Globus pallidus (tissue), 1 donor: ENCODE results near the gene RBM23.
"Not testable (repeated sequence)": the region's sequence is repeated elsewhere in the genome, so short reads cannot be mapped to it uniquely, and the experiment has no call there.

ENCODE experiments used
- DNase-seq: peaks from one replicate; pipeline ENCODE4 v3.0.0-alpha.2; 2015; ENCODE audit warnings: low spot score

RBM23 gene

DNA sequence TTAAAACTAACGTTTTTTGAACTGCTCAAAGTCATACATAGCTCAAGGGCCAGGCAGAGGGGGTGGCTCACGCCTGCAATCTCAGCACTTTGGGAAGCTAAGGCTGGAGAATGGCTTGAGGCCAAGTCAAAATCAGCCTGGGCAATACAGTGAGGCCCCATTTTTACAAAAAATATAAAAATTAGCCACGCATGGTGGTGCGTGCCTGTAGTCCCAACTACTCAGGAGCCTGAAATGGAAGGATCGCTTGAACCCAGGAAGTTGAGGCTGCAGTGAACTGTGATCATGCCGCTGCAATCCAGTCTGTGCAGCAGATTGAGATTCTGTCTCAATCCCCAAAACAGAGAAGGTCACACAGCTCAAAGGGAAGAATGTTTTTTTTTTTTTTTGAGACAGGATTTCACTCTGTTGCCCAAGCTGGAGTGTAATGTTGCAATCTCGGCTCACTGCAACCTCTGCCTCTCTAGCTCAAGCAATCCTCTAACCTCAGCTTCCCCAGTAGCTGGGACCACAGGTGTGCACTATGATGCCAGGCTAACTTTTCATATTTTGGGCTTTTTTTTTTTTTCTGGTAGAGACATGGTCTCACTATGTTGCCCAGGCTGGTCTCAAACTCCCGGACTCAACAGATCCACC, 2.9 kb downstream of the RBM23 start:
- no peak for DNase-seq

DNA sequence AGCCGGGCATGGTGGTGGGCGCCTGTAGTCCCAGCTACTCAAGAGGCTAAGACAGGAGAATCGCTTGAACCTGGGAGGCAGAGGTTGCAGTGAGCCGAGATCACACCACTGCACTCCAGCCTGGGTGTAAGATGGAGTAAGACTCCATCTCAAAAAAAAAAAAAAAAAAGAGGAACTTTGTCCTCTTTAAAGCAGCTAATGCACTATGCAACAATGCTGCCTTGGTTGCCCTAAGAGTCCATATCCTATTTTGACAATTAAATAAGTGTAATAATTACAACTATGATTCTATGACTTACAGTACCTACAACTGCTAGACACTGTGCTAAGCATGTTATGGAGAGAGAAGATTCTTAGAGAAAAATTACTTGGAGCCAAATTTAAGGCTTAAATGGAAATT, 4.1 kb downstream of the RBM23 start:
- not testable (repeated sequence) for DNase-seq

DNA sequence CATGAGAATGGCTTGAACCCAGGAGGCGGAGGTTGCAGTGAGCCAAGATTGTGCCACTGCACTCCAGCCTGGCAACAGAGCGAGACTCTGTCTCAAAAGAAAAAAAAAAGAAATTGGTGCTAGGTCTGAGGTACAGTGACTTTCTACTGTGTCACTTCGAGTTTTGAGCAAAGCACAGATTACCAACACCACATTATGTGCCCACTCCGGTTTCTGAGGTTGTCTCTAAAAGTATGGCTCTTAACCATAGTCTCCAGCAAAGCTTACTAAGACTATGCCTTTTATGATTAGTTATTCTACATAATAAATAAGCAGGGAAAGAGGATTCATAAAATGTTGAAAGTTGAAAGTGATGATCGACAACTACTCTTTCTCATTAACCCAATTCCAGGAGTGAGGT, 8.0 kb downstream of the RBM23 start:
- DNase-seq = no peak

DNA sequence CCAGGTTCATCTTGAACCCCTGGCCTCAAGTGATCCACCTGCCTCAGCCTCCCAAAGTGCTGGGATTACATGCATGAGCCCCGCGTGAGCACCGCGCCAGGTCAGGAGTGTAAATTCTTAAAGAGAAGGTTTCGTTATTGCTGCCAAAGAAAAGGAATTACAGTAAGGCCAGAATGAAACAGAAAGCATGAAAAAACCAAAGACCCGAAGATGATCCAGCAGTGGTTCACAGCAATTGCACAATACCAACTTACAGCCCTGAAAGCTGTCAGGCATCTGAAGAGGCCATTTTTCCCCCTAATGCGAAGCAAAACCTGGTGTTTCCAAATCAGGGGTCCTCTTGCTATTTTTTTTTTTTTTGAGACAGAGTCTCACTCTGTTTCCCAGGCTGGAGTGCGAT, 10.3 kb downstream of the RBM23 start:
- no peak for DNase-seq

GRCh38 chr14:22907429-22907828, 11.5 kb downstream of the RBM23 start:
- DNase-seq = no peak

GRCh38 chr14:22906073-22906472, 12.9 kb downstream of the RBM23 start:
- no peak for DNase-seq

- no peak for DNase-seq
Measured at GRCh38 chr14:22905627-22906026, 13.3 kb downstream of the RBM23 start.

DNA sequence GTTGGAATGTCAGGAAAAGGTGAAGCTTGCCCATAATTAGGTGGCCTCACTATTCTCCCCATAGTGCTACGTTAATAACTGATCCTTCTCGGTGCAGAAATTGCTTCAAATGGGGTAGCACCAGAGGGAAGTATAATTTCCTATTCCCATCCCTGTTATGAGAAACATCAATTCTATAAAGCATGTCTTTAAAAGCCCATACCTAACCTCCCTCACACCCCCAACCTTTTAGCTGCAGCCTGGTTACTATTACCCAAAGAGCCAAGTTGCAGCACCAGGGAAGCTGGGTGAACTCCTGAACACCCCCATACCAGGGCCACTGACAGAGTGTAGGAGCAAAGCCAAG, 15.2 kb downstream of the RBM23 start:
- DNase-seq = no peak

- DNase-seq = no peak
Measured at GRCh38 chr14:22901799-22902198, 17.1 kb downstream of the RBM23 start.

DNA sequence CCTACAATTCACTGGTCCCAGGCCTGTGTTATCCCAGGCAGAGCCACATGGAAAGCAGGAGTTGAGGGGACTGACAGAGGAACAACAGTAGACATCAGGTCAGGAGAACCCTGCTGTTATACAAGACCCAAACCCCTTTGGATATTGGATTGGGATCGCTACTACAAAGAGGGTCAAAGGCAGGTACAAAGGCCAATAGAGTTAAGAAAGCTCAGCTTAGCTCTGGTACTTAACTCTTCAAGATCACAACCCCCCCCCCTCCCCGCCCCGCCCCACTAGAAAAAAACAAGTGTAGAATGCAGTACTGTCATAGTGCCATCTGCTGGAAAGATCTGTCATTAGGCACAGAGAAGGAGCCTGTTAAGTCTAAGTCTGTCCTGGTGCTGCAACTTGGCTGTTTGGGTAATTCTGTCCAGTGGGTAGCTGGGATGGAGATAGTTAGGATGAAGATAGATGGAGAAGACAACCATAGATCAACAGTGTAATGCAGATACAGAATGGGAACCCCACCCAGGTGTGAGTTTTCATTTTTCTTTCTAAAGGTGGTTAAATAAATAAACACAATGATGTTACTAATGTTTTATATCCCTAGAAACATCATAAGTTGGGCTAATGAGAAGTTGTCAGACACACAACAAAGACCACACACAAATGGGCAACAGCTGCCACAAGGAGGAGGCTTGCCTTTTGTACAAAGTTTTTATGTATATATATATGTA, 18.7 kb downstream of the RBM23 start:
- peak; percentile 47 for DNase-seq

- no peak for DNase-seq
Measured at GRCh38 chr14:22898302-22899090, 20.5 kb downstream of the RBM23 start.

- no peak for DNase-seq
Measured at GRCh38 chr14:22897357-22897756, 21.6 kb downstream of the RBM23 start.

GRCh38 chr14:22896760-22897159, 22.2 kb downstream of the RBM23 start:
- no peak for DNase-seq

DNA sequence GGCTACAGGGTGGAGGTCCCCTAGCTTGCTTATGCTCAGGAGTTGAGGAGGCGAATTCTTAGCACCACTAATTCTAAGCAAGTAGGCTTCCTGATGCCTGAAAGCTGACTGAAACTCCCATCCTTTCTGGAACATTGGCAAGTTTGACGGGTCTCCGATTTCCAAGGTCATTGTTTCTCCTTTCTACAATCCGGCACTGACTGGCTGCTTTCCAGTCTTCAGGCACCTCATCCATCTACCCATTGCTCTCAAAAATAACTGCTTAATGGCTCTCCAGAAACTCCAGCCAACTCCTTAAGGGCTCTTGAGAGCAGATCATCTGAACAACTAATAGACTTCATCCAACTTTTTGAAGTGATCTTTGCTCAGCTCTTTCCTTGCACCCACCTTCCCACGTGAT, 22.6 kb downstream of the RBM23 start:
- no peak for DNase-seq

GRCh38 chr14:22895402-22895801, 23.5 kb downstream of the RBM23 start:
- no peak for DNase-seq

GRCh38 chr14:22893706-22894105, 25.2 kb downstream of the RBM23 start:
- no peak for DNase-seq

- DNase-seq = no peak
Measured at GRCh38 chr14:22892488-22892887, 26.5 kb downstream of the RBM23 start.

DNA sequence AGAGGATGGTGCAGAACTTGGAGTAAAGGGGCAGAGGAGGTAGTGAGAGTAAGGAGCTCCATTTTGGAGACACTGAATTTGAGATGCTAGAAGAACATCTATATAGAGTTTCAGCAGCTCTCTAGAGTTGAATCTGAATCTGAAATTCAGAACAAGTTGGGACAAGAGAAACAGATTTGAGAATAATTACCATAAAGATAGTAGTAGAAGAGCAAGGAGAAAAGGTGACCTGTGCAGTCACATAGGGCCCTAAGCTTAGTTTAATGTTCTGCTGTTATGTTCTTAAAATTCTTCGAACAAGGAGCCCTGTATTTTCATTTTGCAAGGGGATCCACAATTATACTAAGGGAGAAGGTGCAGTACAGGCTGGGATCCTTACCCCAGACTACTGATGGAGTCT, 28.5 kb downstream of the RBM23 start:
- no peak for DNase-seq

GRCh38 chr14:22888662-22889061, 30.3 kb downstream of the RBM23 start:
- DNase-seq = no peak

GRCh38 chr14:22887990-22888378, 31.0 kb downstream of the RBM23 start:
- DNase-seq = no peak

DNA sequence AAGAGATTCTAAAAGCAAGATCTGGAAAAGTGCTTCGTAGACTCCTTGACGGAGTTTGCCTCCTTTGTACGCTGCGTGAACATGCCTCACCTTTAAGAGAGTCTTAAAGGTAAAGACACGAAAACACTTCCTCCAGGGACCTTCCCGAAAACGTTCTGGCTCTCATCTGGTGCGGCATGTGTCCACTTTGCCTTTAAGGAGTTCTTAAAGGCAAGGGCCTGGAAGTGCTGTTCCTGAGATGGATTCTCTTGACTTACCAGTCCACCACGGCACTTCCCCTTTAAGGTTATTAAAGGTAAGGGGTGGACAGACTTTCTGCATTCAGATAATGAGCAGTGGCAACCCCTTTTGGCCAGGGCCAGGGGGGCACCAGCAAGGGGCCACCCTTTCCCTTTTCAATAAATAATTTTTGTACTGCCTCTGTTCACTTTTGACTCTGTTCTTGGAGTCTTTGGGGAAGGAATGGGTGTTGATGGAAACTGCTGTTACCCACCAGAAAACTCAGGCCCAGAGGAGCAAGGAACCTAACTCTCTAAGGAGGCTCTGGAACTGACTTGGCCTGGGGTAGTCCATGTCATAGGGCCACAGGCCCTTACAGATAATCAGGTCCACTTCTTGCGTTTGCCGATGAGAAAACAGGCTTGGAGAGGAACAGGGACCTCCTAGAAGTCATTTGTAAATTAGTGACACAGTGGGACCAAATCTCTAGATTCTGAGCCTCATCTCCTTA, 31.5 kb downstream of the RBM23 start:
- DNase-seq = no peak

DNA sequence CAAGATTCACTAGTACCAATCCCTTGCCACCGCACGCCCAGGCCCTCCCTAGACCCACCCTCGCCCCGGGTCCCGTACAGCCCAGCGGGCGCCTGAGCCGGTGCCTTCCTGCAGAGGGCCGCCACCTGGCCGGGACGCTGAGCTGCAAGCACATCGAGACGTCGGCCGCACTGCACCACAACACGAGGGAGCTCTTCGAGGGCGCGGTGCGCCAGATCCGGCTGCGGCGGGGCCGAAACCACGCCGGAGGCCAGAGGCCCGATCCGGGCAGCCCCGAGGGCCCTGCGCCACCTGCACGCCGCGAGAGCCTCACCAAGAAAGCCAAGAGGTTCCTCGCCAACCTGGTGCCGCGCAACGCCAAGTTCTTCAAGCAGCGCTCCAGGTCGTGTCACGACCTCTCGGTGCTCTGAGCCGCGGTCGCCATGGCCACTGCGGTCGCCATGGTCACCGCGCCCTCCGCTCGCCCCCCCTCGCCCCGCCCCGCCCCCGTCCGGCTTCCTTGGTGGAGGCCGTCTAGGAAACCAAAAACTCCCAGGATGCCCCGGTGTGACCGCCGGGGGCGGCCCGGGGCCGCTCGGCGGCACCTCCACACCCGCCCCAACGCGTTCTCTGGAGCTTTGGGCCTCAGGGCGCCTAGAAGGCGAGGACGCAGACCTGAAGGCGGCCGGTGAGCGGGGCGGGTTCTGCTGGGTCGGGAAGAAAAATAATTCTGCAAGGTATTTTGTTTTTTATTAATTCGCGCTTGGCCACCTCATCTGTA, 32.3 kb downstream of the RBM23 start:
- no peak for DNase-seq
